H1 (cell line): ENCODE data around the gene CTIF.

Source experiments
- EGR1 ChIP-seq: IDR thresholded peaks from 2 replicates; pipeline ENCODE4 v1.6.1; 2011; ENCODE audit warnings: low read depth, low read length, borderline replicate concordance
- POLR2A ChIP-seq, 2 experiments: IDR thresholded peaks; 1 replicate in 1 of 2; 2 replicates in 1 of 2; pipeline ENCODE4 v1.6.1; 2011; ENCODE audit warnings: low read depth in 2 of 2, low read length in 2 of 2, mild to moderate bottlenecking in 2 of 2; ENCODE audit errors: control extremely low read depth in 1 of 2
- POLR2AphosphoS5 ChIP-seq: IDR thresholded peaks from 2 replicates; pipeline ENCODE4 v1.6.1; 2011; ENCODE audit warnings: low read depth, low read length
- RAD21 ChIP-seq, 2 experiments: IDR thresholded peaks in 1 of 2; conservative IDR thresholded peaks in 1 of 2; 2 replicates each; pipeline ENCODE4 v1.6.1; 2011; ENCODE audit warnings: low read depth in 2 of 2, low read length in 2 of 2, improper control_type of control experiment in 1 of 2, inconsistent platforms in 1 of 2, mild to moderate bottlenecking in 1 of 2, moderate library complexity in 1 of 2
- TF ChIP-seq, protein P1 (sequence below), 3 experiments: IDR thresholded peaks; 1 replicate in 2 of 3; 2 replicates in 1 of 3; pipeline versions ENCODE4 v1.5.1 to v1.6.1; 2011; ENCODE audit warnings: low read length in 3 of 3, mild to moderate bottlenecking in 3 of 3, inconsistent platforms in 2 of 3, low read depth in 1 of 3, moderate library complexity in 1 of 3; ENCODE audit not compliant: insufficient read depth in 1 of 3; ENCODE audit errors: control extremely low read depth in 1 of 3
- TF ChIP-seq, protein P2 (sequence below): IDR thresholded peaks from 2 replicates; pipeline ENCODE4 v1.6.1; 2012; ENCODE audit warnings: inconsistent platforms

DNA sequence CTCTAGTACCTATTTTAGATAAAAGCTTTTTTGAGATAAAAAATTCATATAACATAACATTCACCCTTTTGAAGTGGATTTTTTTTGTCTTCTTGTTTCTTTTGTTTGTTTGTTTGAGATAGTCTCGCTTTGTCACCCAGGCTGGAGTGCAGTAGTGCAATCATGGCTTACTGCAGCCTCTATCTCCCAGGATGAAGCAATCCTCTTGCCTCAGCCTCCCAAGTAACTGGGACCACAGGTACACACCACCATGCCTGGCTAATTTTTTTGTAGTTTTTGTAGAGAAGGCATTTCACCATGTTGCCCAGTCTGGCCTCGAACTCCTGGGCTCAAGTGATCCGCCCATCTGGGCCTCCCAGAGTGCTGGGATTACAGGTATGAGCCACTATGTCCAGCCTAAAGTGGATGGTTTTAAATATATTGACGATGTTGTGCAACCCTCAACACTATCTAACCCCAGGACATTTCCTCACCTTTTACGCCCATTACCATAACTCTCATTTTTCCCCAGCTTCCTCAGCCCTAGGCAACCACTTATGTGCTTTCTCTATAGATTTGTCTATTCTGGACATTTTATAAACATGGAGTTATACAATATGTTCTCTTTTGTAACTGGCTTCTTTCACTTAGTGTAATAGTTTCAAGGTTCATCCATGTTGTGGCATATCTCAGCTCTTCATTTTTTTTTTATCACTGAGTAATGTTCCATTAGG, 38.8 kb downstream of the CTIF start:
- TF ChIP-seq, protein P1, sequence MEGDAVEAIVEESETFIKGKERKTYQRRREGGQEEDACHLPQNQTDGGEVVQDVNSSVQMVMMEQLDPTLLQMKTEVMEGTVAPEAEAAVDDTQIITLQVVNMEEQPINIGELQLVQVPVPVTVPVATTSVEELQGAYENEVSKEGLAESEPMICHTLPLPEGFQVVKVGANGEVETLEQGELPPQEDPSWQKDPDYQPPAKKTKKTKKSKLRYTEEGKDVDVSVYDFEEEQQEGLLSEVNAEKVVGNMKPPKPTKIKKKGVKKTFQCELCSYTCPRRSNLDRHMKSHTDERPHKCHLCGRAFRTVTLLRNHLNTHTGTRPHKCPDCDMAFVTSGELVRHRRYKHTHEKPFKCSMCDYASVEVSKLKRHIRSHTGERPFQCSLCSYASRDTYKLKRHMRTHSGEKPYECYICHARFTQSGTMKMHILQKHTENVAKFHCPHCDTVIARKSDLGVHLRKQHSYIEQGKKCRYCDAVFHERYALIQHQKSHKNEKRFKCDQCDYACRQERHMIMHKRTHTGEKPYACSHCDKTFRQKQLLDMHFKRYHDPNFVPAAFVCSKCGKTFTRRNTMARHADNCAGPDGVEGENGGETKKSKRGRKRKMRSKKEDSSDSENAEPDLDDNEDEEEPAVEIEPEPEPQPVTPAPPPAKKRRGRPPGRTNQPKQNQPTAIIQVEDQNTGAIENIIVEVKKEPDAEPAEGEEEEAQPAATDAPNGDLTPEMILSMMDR (IDR thresholded peaks at IDR 0.05; ENCODE audit: control extremely low read depth in 1 of 3, insufficient read depth in 1 of 3, low read depth in 1 of 3, low read length in 3 of 3) = no peak
- no peak for TF ChIP-seq RAD21 (IDR thresholded peaks at IDR 0.05 in 1 of 2, conservative IDR thresholded peaks at IDR 0.05 in 1 of 2; ENCODE audit: low read depth in 2 of 2, low read length in 2 of 2)
- TF ChIP-seq, protein P2, sequence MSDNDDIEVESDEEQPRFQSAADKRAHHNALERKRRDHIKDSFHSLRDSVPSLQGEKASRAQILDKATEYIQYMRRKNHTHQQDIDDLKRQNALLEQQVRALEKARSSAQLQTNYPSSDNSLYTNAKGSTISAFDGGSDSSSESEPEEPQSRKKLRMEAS = no peak
- no peak for TF ChIP-seq POLR2A (IDR thresholded peaks at IDR 0.05; ENCODE audit: control extremely low read depth in 1 of 2, low read depth in 2 of 2, low read length in 2 of 2)
- no peak for TF ChIP-seq EGR1
- no peak for TF ChIP-seq POLR2AphosphoS5
